Activated CD8-positive, alpha-beta T cell treated with anti-CD3 and anti-CD28 coated beads for 36 hours (primary cell): ENCODE measurements around the gene PABPN1. TPM values are rescaled to one million over a fixed set of nuclear protein-coding genes. Genes with fewer than 3 reads are reported as not detected.
A peak's percentile ranks its signal among the peaks of the same experiment; 100 is the strongest.
"Not testable (repeated sequence)": the region's sequence is repeated elsewhere in the genome, so short reads cannot be mapped to it uniquely, and the experiment has no call there.

ENCODE experiments used
- ATAC-seq: fragments of 200-7000 bp; cut with Tn5 transposase; one replicate; pipeline ENCODE4 v1.10.0; 2021; ENCODE audit warnings: mild to moderate bottlenecking, moderate library complexity
- CTCF ChIA-PET: fragments of 350-600 bp; sonication (Branson Sonifier 250); formaldehyde crosslinking; loops from one replicate; lab custom pipeline; 2021; ENCODE audit warnings: antibody characterized with exemption; lab: Charles Lee
- POLR2A ChIA-PET: fragments of 350-600 bp; sonication (Branson Sonifier 250); formaldehyde crosslinking; loops from one replicate; lab custom pipeline; 2021; ENCODE audit warnings: antibody characterized with exemption; lab: Charles Lee
- DNase-seq: peaks from one replicate; pipeline ENCODE4 v3.0.0-alpha.2; 2020
- H3K27ac Mint-ChIP-seq: one replicate; pipeline ENCODE4 v1.8.0; 2021; ENCODE audit warnings: mild to moderate bottlenecking, mixed read lengths
- H3K27me3 Mint-ChIP-seq: one replicate; pipeline ENCODE4 v1.8.0; 2021; ENCODE audit warnings: mixed read lengths
- H3K36me3 Mint-ChIP-seq: one replicate; pipeline ENCODE4 v1.8.0; 2021; ENCODE audit warnings: low read depth, mixed read lengths
- H3K4me1 Mint-ChIP-seq: one replicate; pipeline ENCODE4 v1.8.0; 2021; ENCODE audit warnings: low read depth, mixed read lengths
- H3K4me3 Mint-ChIP-seq: one replicate; pipeline ENCODE4 v1.8.0; 2021; ENCODE audit warnings: mild to moderate bottlenecking, moderate library complexity, mixed read lengths
- H3K9me3 Mint-ChIP-seq: one replicate; pipeline ENCODE4 v1.8.0; 2021; ENCODE audit warnings: mixed read lengths
- CTCF ChIP-seq: fragments of 200-600 bp; IDR thresholded peaks from one replicate; pipeline ENCODE4 v1.8.0; 2022; ENCODE audit warnings: antibody characterized with exemption, mild to moderate bottlenecking
- intact Hi-C: fragments of 100-400 bp; cut with micrococcal nuclease; formaldehyde crosslinking; loops from one replicate; pipeline ENCODE4 v1.10.0; 2022
- total RNA-seq, 2 experiments: library from RNA; stranded (reverse); gene quantifications; one replicate each; pipeline ENCODE4 v1.2.3, GENCODE V29; 2021

Gene PABPN1
- total RNA-seq, 2 experiments from 2014 or later: 258 to 260 TPM

DNA sequence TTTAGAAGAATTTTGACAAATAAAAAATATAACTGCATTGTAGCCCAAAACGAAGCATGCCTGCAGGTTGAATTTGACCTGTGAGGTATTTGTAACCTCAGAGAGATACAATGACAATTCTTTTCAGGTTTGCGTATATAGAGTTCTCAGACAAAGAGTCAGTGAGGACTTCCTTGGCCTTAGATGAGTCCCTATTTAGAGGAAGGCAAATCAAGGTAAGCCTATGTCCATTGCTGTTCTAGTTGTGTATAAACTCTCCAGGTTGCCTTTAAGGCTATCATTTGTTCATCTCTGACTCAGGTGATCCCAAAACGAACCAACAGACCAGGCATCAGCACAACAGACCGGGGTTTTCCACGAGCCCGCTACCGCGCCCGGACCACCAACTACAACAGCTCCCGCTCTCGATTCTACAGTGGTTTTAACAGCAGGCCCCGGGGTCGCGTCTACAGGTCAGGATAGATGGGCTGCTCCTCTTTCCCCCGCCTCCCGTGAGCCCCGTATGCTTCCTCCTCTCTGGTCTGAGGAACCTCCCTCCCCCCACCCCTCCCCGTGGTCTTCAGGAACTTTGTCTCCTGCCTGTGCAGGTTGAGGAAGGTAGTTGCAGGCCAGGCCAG lies 2.7 kb downstream of the PABPN1 start:
- POLR2A ChIA-PET: interaction anchor here (1.0 to 7.5 kb wide), 4 partner anchors 14 to 229 kb away, joined by 3 to 139 read pairs (median 26); partner anchors contain the start of genes ACIN1, BCL2L2, C14orf119 and PPP1R3E
- no peak for ATAC-seq
- Mint-ChIP-seq H3K4me3 (no peak overlapping the region), H3K27me3 (no peaks in the 10 kb centered on the region), H3K36me3 (peaks cover 38% of the 10 kb centered on the region), H3K4me1 (peaks cover 31% of the 10 kb centered on the region), H3K9me3 (no peaks in the 10 kb centered on the region), H3K27ac (peak overlapping the region; percentile 45)
- intact Hi-C loops: loop anchor here (2.0 to 5.0 kb wide), 3 partner anchors 37 to 238 kb away; partner anchors contain the start of genes HOMEZ and NGDN
- no peak for DNase-seq
- CTCF ChIA-PET: interaction anchor here (1.4 to 7.4 kb wide), 4 partner anchors 21 to 255 kb away, joined by 4 to 78 read pairs (median 28); partner anchors contain the start of gene PPP1R3E
- TF ChIP-seq CTCF: no peak

DNA sequence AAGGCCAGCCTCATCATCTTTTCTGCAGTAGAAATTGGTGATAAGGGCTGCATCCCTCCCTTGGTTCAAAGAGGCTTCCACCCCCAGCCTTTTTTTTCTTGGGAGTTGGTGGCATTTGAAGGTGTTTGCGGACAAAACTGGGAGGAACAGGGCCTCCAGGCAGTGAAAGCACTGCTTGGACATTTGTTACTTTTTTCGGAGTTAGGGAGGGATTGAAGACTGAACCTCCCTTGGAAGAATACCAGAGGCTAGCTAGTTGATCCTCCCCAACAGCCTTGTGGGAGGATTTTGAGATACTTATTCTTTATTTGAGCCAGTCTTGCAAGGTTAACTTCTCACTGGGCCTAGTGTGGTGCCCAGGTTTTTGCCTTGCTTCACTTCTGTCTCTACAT lies 3.2 kb downstream of the PABPN1 start:
- ChIA-PET CTCF (interaction anchor here (5.4 kb wide), 1 partner anchor 55 kb away, joined by 29 read pairs; no protein-coding TSS in a partner anchor), POLR2A (interaction anchor here (1.0 to 5.0 kb wide), 2 partner anchors 15 to 147 kb away, joined by 3 to 40 read pairs; partner anchors contain the start of gene BCL2L2)
- Mint-ChIP-seq H3K4me3 (no peak overlapping the region), H3K9me3 (no peaks in the 10 kb centered on the region), H3K27ac (no peak overlapping the region), H3K36me3 (peaks cover 38% of the 10 kb centered on the region), H3K4me1 (peaks cover 31% of the 10 kb centered on the region), H3K27me3 (no peaks in the 10 kb centered on the region)
- ATAC-seq (no peak), DNase-seq (no peak)
- intact Hi-C loops: loop anchor here (5.0 kb wide), 2 partner anchors 37 to 238 kb away; partner anchors contain the start of gene HOMEZ
- TF ChIP-seq CTCF: no peak

- ATAC-seq (no peak), DNase-seq (no peak)
- POLR2A ChIA-PET: interaction anchor here (5.0 kb wide), 1 partner anchor 15 kb away, joined by 40 read pairs; the partner anchor contains the start of gene BCL2L2
- H3K36me3 Mint-ChIP-seq: peaks cover 38% of the 10 kb centered on the region
- no peaks in the 10 kb centered on the region for H3K9me3 Mint-ChIP-seq
- intact Hi-C loops: loop anchor here (5.0 kb wide), 2 partner anchors 38 to 237 kb away; partner anchors contain the start of gene HOMEZ
- H3K27me3 Mint-ChIP-seq: no peaks in the 10 kb centered on the region
- TF ChIP-seq CTCF: no peak
- peaks cover 26% of the 10 kb centered on the region for H3K4me1 Mint-ChIP-seq
- CTCF ChIA-PET: interaction anchor here (5.4 kb wide), 1 partner anchor 54 kb away, joined by 29 read pairs; no protein-coding TSS in a partner anchor
- H3K27ac Mint-ChIP-seq: peak overlapping the region; percentile 42
- H3K4me3 Mint-ChIP-seq: no peak overlapping the region
Measured at GRCh38 chr14:23324993-23325392, 3.7 kb downstream of the PABPN1 start.

DNA sequence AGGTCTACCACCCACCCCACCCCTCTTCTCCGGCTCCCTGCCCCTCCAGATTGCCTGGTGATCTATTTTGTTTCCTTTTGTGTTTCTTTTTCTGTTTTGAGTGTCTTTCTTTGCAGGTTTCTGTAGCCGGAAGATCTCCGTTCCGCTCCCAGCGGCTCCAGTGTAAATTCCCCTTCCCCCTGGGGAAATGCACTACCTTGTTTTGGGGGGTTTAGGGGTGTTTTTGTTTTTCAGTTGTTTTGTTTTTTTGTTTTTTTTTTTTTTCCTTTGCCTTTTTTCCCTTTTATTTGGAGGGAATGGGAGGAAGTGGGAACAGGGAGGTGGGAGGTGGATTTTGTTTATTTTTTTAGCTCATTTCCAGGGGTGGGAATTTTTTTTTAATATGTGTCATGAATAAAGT lies 4.5 kb downstream of the PABPN1 start:
- intact Hi-C loops, H3K27ac Mint-ChIP-seq: not testable (repeated sequence)
- POLR2A ChIA-PET: interaction anchor here (0.6 to 2.7 kb wide), 2 partner anchors 54 to 127 kb away, joined by 3 to 11 read pairs; no protein-coding TSS in a partner anchor

DNA sequence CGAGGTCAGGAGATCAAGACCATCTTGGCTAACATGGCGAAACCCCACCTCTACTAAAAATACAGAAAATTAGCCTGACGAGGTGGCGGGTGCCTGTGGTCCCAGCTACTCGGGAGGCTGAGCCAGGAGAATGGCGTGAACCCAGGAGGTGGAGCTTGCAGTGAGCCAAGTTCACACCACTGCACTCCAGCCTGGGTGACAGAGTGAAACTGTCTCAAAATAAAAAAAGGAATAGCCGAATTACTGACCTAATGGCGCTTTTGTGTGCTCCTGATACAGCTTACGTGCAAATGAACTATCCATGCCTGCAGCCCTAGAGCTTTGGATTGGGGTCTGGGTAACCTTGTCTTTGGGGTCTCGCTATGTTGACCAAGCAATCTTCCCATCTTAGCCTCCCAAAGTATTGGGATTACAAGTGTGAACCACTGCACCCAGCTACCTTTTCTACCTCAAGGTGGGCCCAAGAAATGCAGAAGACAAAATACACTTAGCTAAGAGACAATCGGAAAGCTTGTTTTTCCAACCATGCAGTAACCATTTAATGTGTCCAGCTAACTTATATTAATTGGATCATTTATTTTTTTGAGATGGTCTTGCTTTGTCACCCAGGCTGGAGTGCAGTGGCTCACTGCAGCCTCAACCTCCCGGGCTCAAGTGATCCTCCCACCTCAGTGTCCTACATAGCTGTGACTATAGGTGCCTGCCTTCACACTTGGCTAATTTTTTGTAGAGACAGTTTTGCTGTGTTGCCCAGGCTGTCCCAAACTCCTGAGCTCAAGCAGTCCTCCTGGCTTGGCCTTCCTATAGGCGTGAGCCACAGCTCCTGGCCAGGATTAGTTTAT lies 5.5 kb downstream of the PABPN1 start:
- intact Hi-C loops: no loop called here
- ATAC-seq (no peak), DNase-seq (no peak)
- Mint-ChIP-seq H3K27ac (no peak overlapping the region), H3K36me3 (peaks cover 35% of the 10 kb centered on the region), H3K27me3 (no peaks in the 10 kb centered on the region), H3K4me3 (no peak overlapping the region), H3K4me1 (peaks cover 25% of the 10 kb centered on the region), H3K9me3 (no peaks in the 10 kb centered on the region)
- POLR2A ChIA-PET: interaction anchor here (0.7 to 2.7 kb wide), 6 partner anchors 23 to 151 kb away, joined by 3 to 11 read pairs (median 3); partner anchors contain the start of gene PPP1R3E
- CTCF ChIA-PET: interaction anchor here (0.8 to 7.0 kb wide), 29 partner anchors 11 to 235 kb away, joined by 3 to 86 read pairs (median 4); partner anchors contain the start of genes ACIN1, CMTM5, HOMEZ and IL25
- TF ChIP-seq CTCF: no peak

More for the DNA sequence above, 4.5 kb downstream of the PABPN1 start:
- H3K27me3 Mint-ChIP-seq, ATAC-seq, DNase-seq, H3K9me3 Mint-ChIP-seq, H3K4me3 Mint-ChIP-seq: not testable (repeated sequence)
- Mint-ChIP-seq H3K4me1 (peaks cover 25% of the 10 kb centered on the region), H3K36me3 (peaks cover 35% of the 10 kb centered on the region)
- CTCF ChIA-PET: interaction anchor here (1.1 to 7.0 kb wide), 6 partner anchors 25 to 213 kb away, joined by 3 to 86 read pairs (median 6); no protein-coding TSS in a partner anchor
